ENCODE measurements around the gene METAP2. TPM values are rescaled to one million over a fixed set of nuclear protein-coding genes. Genes with fewer than 3 reads are reported as not detected.

METAP2 gene
- total RNA-seq, 1 donor from 2014 or later, result 44.8 TPM

GRCh38 chr12:95551913-95552516, 78.1 kb downstream of the METAP2 start:
- no peak overlapping the region for H3K4me3 ChIP-seq (ENCODE audit: low read depth, low read length)
- H3K27me3 ChIP-seq (ENCODE audit: control insufficient read depth, insufficient read depth, low read length), result peaks cover 23% of the 10 kb centered on the region
- FAIRE-seq (no peak), DNase-seq (ENCODE audit: low read depth) (no peak)
- H3K36me3 ChIP-seq (ENCODE audit: control insufficient read depth, insufficient read depth, low read length), result no peaks in the 10 kb centered on the region
- TF ChIP-seq, protein P1, sequence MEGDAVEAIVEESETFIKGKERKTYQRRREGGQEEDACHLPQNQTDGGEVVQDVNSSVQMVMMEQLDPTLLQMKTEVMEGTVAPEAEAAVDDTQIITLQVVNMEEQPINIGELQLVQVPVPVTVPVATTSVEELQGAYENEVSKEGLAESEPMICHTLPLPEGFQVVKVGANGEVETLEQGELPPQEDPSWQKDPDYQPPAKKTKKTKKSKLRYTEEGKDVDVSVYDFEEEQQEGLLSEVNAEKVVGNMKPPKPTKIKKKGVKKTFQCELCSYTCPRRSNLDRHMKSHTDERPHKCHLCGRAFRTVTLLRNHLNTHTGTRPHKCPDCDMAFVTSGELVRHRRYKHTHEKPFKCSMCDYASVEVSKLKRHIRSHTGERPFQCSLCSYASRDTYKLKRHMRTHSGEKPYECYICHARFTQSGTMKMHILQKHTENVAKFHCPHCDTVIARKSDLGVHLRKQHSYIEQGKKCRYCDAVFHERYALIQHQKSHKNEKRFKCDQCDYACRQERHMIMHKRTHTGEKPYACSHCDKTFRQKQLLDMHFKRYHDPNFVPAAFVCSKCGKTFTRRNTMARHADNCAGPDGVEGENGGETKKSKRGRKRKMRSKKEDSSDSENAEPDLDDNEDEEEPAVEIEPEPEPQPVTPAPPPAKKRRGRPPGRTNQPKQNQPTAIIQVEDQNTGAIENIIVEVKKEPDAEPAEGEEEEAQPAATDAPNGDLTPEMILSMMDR (IDR thresholded peaks at IDR 0.05; ENCODE audit: insufficient read depth, low read length, severe bottlenecking), result no peak

- Histone ChIP-seq H3K27me3 (ENCODE audit: control insufficient read depth, insufficient read depth, low read length) (peaks cover 12% of the 10 kb centered on the region), H3K36me3 (ENCODE audit: control insufficient read depth, insufficient read depth, low read length) (no peaks in the 10 kb centered on the region), H3K4me3 (ENCODE audit: low read depth, low read length) (no peak overlapping the region)
- no peak for FAIRE-seq
- no peak for DNase-seq (ENCODE audit: low read depth)
- TF ChIP-seq, protein P1 (IDR thresholded peaks at IDR 0.05; ENCODE audit: insufficient read depth, low read length, severe bottlenecking), result no peak
Observed at GRCh38 chr12:95553197-95553943, 79.4 kb downstream of the METAP2 start.

- no peak overlapping the region for H3K4me3 ChIP-seq (ENCODE audit: low read depth, low read length)
- TF ChIP-seq, protein P1 (IDR thresholded peaks at IDR 0.05; ENCODE audit: insufficient read depth, low read length, severe bottlenecking), result no peak
- FAIRE-seq, result no peak
- no peaks in the 10 kb centered on the region for H3K36me3 ChIP-seq (ENCODE audit: control insufficient read depth, insufficient read depth, low read length)
- H3K27me3 ChIP-seq (ENCODE audit: control insufficient read depth, insufficient read depth, low read length), result peaks cover 5% of the 10 kb centered on the region
- no peak for DNase-seq (ENCODE audit: low read depth)
Observed at GRCh38 chr12:95554532-95555071, 80.7 kb downstream of the METAP2 start.

DNA sequence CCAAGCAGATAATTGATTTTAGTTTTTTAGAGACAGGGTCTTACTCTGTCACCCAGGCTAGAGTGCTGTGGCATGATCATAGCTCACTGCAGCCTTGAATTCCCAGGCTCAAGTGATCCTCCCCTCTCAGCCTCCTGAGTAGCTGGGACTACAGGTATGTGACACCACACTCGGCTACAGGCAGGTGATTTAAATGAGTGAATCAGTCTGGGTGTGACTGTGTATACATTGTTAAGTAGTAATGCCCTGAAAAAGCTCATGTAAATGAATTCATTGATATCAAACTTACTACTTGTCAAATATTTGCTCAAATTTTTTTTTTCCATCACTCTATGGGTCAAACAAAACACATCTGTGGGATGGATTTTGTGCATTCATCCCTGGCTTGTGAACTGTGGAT, 83.7 kb downstream of the METAP2 start:
- Histone ChIP-seq H3K36me3 (ENCODE audit: control insufficient read depth, insufficient read depth, low read length) (no peaks in the 10 kb centered on the region), H3K4me3 (ENCODE audit: low read depth, low read length) (no peak overlapping the region), H3K27me3 (ENCODE audit: control insufficient read depth, insufficient read depth, low read length) (no peaks in the 10 kb centered on the region)
- FAIRE-seq (no peak), DNase-seq (ENCODE audit: low read depth) (peak; percentile 36)
- TF ChIP-seq, protein P1 (IDR thresholded peaks at IDR 0.05; ENCODE audit: insufficient read depth, low read length, severe bottlenecking), result no peak

Other genes with a start within 250 kb of the METAP2 start
- 0.13 and 0.26 TPM in 2 replicates for gene USP44, start 77.3 kb downstream of the METAP2 start, total RNA-seq

Data from bronchial epithelial cell (primary cell).